Measurements from ENCODE around the gene RHCE.
A peak's percentile ranks its signal among the peaks of the same experiment; 100 is the strongest.

RHCE gene

GRCh38 chr1:25430967-25431881 is 10.6 kb upstream of the RHCE start (continued):
- TF ChIP-seq KLF1 (tag by site-specific recombination; IDR thresholded peaks at IDR 0.05): peak; percentile 45; the same call in 1 of the 2 replicates
- no peak for TF ChIP-seq ZNF521 (tag by site-specific recombination; IDR thresholded peaks at IDR 0.05)
- TF ChIP-seq ZNF768 (tag by site-specific recombination; IDR thresholded peaks at IDR 0.05): no peak
- peak; percentile 58; the same call in 1 of the 2 replicates for TF ChIP-seq ZSCAN30 (tag by site-specific recombination; IDR thresholded peaks at IDR 0.05)
- no peak for TF ChIP-seq ZNF24 (tag by site-specific recombination; IDR thresholded peaks at IDR 0.05)
- TF ChIP-seq, protein P1, sequence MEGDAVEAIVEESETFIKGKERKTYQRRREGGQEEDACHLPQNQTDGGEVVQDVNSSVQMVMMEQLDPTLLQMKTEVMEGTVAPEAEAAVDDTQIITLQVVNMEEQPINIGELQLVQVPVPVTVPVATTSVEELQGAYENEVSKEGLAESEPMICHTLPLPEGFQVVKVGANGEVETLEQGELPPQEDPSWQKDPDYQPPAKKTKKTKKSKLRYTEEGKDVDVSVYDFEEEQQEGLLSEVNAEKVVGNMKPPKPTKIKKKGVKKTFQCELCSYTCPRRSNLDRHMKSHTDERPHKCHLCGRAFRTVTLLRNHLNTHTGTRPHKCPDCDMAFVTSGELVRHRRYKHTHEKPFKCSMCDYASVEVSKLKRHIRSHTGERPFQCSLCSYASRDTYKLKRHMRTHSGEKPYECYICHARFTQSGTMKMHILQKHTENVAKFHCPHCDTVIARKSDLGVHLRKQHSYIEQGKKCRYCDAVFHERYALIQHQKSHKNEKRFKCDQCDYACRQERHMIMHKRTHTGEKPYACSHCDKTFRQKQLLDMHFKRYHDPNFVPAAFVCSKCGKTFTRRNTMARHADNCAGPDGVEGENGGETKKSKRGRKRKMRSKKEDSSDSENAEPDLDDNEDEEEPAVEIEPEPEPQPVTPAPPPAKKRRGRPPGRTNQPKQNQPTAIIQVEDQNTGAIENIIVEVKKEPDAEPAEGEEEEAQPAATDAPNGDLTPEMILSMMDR (tag by site-specific recombination; IDR thresholded peaks at IDR 0.05): no peak
- TF ChIP-seq KLF8 (tag by site-specific recombination; IDR thresholded peaks at IDR 0.05): peak; percentile 33; the same call in 1 of the 2 replicates
- TF ChIP-seq ZNF48 (tag by site-specific recombination; IDR thresholded peaks at IDR 0.05): no peak
- TF ChIP-seq, protein P2, sequence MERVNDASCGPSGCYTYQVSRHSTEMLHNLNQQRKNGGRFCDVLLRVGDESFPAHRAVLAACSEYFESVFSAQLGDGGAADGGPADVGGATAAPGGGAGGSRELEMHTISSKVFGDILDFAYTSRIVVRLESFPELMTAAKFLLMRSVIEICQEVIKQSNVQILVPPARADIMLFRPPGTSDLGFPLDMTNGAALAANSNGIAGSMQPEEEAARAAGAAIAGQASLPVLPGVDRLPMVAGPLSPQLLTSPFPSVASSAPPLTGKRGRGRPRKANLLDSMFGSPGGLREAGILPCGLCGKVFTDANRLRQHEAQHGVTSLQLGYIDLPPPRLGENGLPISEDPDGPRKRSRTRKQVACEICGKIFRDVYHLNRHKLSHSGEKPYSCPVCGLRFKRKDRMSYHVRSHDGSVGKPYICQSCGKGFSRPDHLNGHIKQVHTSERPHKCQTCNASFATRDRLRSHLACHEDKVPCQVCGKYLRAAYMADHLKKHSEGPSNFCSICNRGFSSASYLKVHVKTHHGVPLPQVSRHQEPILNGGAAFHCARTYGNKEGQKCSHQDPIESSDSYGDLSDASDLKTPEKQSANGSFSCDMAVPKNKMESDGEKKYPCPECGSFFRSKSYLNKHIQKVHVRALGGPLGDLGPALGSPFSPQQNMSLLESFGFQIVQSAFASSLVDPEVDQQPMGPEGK (tag by site-specific recombination; IDR thresholded peaks at IDR 0.05): peak; percentile 52
- no peak for TF ChIP-seq ZNF791 (tag by site-specific recombination; IDR thresholded peaks at IDR 0.05)
- TF ChIP-seq GLIS2 (tag by site-specific recombination; IDR thresholded peaks at IDR 0.05): peak; percentile 71
- TF ChIP-seq, protein P3, sequence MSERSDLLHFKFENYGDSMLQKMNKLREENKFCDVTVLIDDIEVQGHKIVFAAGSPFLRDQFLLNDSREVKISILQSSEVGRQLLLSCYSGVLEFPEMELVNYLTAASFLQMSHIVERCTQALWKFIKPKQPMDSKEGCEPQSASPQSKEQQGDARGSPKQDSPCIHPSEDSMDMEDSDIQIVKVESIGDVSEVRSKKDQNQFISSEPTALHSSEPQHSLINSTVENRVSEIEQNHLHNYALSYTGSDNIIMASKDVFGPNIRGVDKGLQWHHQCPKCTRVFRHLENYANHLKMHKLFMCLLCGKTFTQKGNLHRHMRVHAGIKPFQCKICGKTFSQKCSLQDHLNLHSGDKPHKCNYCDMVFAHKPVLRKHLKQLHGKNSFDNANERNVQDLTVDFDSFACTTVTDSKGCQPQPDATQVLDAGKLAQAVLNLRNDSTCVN (tag by site-specific recombination; optimal IDR thresholded peaks at IDR 0.05): peak; percentile 58
- TF ChIP-seq, protein P4, sequence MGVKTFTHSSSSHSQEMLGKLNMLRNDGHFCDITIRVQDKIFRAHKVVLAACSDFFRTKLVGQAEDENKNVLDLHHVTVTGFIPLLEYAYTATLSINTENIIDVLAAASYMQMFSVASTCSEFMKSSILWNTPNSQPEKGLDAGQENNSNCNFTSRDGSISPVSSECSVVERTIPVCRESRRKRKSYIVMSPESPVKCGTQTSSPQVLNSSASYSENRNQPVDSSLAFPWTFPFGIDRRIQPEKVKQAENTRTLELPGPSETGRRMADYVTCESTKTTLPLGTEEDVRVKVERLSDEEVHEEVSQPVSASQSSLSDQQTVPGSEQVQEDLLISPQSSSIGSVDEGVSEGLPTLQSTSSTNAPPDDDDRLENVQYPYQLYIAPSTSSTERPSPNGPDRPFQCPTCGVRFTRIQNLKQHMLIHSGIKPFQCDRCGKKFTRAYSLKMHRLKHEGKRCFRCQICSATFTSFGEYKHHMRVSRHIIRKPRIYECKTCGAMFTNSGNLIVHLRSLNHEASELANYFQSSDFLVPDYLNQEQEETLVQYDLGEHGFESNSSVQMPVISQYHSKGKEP (tag by site-specific recombination; IDR thresholded peaks at IDR 0.05): no peak
- no peak for TF ChIP-seq GLI2 (tag by site-specific recombination; IDR thresholded peaks at IDR 0.05; ENCODE audit: borderline replicate concordance, low read depth)
- TF ChIP-seq ZSCAN4 (tag by site-specific recombination; IDR thresholded peaks at IDR 0.05): no peak
- TF ChIP-seq, protein P5, sequence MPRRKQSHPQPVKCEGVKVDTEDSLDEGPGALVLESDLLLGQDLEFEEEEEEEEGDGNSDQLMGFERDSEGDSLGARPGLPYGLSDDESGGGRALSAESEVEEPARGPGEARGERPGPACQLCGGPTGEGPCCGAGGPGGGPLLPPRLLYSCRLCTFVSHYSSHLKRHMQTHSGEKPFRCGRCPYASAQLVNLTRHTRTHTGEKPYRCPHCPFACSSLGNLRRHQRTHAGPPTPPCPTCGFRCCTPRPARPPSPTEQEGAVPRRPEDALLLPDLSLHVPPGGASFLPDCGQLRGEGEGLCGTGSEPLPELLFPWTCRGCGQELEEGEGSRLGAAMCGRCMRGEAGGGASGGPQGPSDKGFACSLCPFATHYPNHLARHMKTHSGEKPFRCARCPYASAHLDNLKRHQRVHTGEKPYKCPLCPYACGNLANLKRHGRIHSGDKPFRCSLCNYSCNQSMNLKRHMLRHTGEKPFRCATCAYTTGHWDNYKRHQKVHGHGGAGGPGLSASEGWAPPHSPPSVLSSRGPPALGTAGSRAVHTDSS (tag by site-specific recombination; IDR thresholded peaks at IDR 0.05): no peak
- no peak for TF ChIP-seq ZNF488 (tag by site-specific recombination; IDR thresholded peaks at IDR 0.05)
- TF ChIP-seq HIC1 (tag by site-specific recombination; IDR thresholded peaks at IDR 0.05): no peak; the same call in 1 of the 2 replicates
- TF ChIP-seq TRIM28 (IDR thresholded peaks at IDR 0.05; ENCODE audit: borderline replicate concordance, low read length): no peak
- no peak for TF ChIP-seq ZNF426 (tag by site-specific recombination; IDR thresholded peaks at IDR 0.05)
- no peak for TF ChIP-seq ZFP3 (tag by site-specific recombination; IDR thresholded peaks at IDR 0.05; ENCODE audit: low read depth)
- TF ChIP-seq ZNF580 (tag by site-specific recombination; IDR thresholded peaks at IDR 0.05): no peak
- TF ChIP-seq ZNF530 (tag by site-specific recombination; IDR thresholded peaks at IDR 0.05; ENCODE audit: low read depth): no peak
- TF ChIP-seq ZXDB (tag by site-specific recombination; IDR thresholded peaks at IDR 0.05): peak; percentile 17; the same call in 1 of the 2 replicates
- TF ChIP-seq ZBTB7A (tag by site-specific recombination; IDR thresholded peaks at IDR 0.05; ENCODE audit: low read depth): no peak

Data from HEK293 (cell line).